HG03571 (cell line): ENCODE results near the gene TMEM169.
"Not testable (repeated sequence)": the region's sequence is repeated elsewhere in the genome, so short reads cannot be mapped to it uniquely, and the experiment has no call there.

ENCODE experiments used
- ATAC-seq: cut with Tn5 transposase; IDR thresholded peaks from one replicate; pipeline ENCODE4 v1.9.1; 2021; ENCODE audit not compliant: unreplicated experiment

The TMEM169 gene

DNA sequence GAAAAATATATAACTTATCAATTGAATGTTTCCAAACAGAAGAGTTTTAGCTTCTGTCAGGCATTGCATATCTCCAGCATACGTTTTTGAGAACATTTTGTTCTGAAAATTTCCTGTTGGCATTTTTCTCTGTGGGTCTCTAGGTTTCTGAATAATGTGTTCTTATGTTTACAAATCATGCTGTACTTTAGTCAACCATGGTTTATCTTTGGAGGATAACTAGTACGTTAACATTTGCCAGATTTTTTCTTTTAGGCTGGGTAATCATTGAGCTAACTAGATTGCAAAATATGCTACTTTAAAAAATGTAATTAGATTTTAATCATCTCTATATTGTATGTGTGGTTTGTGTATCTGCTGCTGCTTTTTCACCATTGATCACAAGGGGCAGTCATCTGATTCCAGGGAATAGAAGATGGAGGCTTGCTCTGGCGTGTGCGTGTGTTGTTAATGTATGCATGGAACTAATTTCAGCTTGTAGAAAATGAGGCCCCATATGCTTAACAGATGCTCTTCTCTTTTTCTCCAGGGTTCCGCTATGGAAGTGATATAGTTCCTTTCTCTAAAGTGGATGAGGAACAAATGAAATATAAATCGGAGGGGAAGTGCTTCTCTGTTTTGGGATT, 48.7 kb downstream of the TMEM169 start:
- ATAC-seq = no peak

DNA sequence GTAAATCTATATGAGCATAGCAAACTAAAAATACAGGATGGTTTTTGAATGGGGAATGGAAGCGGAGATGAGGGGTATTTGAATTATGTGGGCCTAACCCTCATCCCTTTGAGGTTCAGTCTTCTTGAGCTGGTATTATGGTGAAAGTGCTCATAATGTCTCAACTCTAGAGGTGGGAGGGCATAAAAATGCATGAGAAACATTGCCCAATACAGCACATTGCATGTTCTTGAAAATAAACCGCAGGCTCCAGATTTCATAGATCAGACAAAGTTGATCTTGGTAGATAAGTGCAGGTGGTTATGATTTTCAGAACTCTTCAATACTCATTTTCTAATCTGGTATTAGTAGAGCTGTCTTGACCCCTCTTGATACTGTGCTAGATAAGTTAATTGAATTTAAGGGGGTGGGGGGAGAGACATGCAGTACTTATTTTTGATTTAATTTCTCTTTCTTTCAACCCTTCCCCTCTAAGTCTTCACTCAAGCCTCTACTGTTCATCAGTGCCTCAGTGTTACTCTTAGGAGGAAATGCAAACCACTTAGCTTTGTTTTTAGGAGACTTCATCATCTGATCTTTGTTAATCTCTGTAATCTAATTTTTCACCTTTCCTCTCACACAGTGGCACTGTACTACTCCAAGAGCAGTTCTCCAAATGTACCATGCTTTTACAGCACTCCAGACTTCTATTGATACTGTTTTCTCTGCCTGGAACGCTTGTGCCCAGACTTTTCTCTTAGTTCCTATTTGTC, 49.6 kb downstream of the TMEM169 start:
- ATAC-seq = no peak

DNA sequence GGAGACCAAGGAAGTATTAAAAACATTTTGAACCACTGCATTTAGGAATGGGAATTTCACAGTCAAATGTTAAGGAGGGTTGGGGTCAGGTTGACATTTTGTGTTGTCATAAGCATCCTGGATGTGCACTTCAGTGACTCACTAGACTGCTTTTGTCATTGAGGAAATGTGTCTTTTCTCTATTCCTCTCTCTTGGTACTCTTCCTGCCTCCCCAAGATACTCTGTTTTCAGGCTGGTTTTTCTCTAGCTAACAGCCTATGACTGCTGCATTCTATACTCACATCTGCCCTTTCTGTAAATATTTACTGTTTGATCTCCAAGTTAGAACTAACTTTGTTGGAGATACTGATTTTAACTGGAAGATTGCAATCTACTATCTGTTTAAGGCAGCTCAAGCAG, 50.9 kb downstream of the TMEM169 start:
- ATAC-seq = no peak

DNA sequence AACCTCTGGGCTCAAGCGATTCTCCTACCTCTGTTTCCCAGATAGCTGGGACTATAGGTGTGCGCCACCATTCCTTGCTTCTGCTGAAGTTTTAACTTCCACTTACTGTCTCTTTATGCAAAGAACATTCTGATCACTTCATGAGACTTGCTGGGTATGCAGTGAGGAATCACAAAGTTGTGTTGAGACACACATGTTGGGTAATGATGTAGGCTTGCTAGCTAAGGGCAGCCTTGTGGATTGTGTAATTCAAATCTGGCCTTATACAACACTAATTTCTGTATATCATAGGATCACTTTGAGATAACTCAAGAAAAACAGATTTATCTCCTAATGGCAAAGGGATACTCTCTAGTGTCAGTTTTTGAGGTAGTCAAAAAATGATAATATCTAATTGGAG, 51.7 kb downstream of the TMEM169 start:
- ATAC-seq = no peak

DNA sequence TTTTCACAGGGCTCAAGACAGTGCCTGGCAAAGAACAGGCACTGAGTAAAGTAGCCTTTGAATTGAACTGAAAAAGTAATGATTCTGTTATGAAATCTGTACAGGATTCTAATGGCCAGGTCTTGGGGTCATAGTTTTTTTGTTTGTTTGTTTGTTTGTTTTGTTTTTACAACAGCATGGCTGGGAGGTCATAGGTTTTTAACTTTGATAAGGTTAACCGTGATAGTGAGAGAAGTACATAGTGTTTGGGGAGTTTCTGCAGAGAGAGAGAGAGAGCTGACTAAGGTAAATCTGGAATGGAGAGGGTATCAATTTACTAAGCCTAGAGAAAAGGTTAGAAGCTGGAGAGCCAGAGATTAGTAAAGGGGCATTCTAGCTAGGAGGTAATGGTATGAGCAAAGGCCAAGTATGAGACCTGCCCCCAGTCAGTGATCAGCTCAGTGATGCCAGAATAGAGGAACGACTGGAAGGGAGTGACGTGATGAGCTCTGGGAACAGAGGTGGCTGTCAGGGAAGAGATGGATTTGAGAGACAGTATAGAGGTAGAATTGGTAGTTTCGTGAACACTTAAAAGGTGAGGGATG, 53.3 kb downstream of the TMEM169 start:
- ATAC-seq = no peak

DNA sequence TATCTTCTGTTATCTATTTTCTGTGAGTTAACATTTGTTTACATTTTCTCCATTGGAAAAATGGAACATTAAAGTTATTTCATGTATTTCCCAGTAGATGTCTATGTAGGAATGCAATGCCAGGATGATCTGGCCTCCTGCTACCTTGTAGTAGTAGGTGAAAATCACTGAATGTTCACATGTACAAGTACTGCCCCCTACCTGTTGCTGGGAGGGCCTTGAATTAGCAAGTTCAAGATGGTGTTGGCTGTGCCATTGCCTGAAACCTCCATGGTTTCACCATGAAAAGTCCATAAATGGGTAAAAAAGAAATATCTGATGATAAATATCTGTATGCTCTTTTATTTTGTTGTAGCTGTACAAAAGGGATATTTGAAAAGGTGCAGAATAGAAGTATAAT, 58.2 kb downstream of the TMEM169 start:
- no peak for ATAC-seq

DNA sequence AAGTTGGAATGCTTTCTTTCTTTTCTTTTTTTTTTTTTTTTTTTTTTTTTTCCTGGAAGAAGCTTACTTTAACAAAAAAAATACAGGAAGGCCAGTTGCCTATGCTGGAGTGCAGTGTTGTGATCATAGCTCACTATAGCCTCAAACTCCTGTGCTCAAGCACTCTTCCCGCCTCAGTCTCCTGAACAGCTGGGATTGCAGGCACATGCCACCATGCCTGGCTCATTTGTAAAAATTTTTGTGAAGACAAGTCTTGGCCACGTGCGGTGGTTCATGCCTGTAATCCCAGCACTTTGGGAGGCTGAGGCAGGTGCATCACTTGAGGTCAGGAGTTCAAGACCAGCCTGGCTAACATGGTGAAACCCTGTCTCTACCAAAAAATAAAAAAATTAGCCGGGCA, 59.8 kb downstream of the TMEM169 start:
- ATAC-seq = not testable (repeated sequence)

DNA sequence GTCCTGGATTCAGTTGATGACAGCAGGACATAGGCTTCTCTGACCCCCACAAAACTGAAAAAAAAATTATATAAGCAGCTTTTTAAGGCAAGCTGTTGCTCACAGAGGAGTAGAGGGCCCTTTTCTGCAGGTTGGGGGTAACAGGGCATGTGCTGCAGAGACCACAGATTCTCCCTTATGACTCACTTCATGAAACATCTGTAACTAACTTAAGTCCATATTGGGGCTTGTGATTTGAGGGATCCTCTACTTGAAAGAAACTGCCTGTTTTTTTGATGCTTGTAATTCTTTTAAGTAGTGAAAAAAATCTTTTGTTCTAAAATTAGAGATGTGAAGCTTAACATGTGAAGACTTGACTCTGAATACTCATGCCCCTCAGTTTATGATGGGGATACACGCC, 60.8 kb downstream of the TMEM169 start:
- peak; percentile 97 for ATAC-seq

DNA sequence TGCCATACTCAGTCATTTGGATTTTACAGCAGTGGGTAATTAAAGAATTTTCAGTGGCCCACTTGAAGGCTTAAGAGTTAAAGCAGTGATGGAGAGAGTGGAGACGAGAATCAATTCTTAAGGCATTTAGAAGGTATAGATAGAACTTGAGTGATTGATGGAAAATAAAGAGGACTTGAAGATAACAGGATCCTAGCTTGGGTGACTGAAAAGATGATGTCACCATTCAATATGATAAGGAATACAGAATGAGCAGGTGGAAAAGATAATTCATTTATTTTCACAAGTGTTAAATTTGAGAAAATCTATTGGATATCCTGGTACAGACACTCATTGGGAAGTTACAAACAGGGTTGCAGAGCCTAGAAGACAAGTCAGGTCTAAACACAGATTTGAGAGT, 62.7 kb downstream of the TMEM169 start:
- no peak for ATAC-seq

DNA sequence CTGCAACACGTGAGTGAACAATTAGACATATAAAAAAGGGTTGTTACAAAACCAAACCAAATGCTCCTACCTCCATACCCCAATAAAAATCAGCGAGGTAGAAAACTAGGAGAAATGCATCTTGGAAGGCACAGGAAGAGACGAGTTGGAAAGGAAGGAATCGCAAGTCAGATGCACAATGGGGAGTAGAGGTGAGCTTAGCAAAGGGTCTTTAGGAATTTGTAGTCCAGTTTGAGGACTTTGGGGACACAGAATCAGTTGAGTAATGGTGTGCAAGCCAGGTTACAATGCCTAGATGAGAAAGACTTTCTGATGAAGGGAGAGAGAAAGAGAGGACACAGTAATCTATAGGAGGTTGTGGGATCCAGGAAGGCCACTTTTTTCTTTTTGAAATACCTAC, 63.1 kb downstream of the TMEM169 start:
- no peak for ATAC-seq

DNA sequence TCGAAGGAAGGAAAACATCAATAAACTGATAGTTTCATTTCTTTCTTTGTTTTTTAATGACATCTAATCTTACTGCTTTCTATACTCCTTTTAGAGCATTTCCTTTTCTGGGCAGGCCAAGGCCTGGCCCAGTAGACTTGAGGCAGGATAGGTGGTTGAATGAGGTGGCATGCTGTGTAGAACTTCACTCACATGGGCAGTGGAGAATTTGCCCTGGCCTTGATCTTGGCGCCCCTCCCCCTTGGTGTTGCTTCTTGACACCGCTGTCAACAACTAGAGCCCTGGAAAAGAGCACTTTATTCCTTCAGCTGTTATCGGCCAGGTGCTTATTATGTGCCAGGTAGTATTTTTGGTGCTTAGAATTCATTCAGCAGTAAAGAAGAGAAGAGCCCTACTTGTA, 64.9 kb downstream of the TMEM169 start:
- no peak for ATAC-seq

DNA sequence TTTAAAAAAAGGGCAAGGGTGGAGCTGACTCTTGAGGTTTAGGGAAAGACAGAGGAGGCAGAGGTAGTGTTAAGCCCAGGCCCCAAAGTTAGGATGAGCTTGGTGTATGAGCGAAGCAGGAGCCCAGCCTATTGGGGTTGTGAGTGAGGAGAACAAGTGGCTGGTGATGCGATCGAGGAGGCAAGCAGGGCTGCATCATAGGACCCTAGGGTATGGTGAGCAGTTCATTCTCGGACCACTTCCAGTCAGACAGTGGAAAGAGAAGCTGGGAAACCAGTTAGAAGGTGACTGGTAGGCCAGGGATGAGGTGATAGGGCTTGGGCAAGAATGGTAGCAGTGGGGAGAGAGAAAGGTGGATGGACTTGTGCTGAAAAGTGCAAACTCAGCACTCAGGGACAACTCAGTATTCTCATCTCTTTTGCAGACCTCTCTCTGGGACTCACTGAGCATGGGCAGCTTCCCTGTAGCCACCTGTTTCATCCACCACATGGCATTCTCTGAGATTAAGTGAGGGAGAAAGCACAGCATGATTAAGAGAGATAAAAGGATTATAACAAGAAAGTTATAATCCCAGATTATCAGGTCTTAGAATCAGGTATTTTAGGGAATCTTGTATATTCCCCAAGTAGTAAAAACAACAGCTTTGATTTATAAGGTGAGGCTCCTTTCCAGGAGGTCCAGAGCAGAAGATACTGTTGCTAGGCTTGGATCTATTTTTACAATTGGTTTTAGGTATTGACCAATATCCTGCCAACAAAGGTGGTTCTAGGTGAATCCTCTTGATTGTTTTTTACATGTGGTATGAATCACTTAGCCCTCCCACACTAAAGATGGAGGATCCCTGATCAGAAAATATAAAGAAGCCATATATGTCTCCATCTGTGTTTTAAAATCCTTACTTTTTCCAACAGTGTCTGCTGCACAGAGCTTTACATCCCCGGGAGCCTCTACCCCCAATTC, 65.7 kb downstream of the TMEM169 start:
- ATAC-seq = no peak

DNA sequence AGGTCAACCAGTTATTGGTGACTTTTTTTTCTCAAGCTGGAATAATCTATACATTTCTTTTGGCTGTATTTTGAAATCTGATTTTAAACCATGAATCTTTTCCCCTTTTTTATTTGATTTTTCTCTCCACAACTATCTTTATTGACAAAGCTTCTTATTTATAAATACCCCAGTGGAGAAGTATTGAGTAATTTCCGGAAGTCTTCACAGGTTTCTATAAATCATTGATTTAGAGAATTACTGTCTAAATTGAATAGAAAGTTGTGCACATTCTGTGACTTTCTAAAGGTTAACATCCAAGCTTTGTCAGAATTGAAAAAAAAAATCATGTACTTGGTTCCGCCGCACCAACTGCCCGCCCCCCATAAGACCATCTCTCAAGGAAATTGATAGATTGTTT, 67.3 kb downstream of the TMEM169 start:
- ATAC-seq = no peak

DNA sequence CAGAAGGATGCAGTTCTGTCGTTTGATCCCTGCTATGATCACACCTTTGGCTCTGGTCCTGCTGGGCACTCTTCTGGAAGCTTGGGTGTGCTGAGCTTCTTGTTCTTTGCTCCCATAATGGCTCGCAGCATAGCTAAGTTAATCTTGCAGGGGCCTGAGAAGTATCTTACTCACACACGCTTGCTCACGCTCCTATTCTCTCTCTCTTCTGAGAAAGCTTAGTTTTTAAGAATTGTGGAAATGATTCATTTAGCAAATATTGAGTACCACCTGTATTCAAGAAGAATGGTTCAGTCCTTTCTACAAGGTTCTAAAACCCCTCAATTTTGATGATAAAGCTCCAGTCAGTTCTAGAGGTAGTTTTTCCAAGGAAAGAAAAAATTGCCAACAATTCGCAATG, 68.0 kb downstream of the TMEM169 start:
- ATAC-seq = no peak

DNA sequence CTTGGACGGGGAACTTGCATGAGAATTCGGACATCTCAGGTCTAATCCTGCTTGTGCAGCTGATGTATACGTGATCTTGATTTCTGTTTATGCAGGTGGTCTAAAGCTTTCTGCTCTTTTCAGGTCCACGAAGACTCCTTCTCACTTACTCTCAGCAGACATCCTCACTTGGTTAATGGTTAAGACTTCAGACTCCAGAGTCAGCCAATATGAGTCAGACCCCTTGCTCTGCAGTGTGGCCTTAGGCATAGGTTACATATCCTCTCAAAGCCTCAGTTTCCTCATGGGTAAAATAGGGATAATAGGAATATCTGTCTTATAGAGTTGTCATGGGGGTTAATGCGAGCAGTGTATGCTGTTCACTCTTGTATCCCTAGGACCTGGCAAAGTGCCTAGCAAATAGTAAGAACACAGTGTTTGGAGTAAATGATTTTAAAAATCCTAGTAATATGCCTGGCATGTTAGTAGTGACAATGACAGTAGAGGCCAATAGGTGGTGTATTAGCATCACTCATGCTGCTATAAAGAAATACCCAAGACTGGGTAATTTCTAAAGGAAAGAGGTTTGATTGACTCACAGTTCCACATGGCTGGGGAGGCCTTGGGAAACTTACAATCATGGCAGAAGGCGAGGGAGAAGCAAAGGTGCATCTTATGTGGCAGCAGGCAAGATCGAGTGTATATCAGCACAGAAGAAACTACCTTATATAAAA, 69.8 kb downstream of the TMEM169 start:
- no peak for ATAC-seq
